ENCODE data around the gene C1QL1. TPM values are rescaled to one million over a fixed set of nuclear protein-coding genes. Genes with fewer than 3 reads are reported as not detected.

Gene C1QL1
- total and polyA plus RNA-seq, 9 of the 15 experiments (the other 6 are each of a cell fraction or from before 2014, with no cell fraction given) = 0.07 to 0.12 (median 0.09) TPM; not detected in 6

- TF ChIP-seq MGA (IDR thresholded peaks at IDR 0.05) (peak; percentile 73), CREM (IDR thresholded peaks at IDR 0.05; ENCODE audit: low read depth) (peak; percentile 69), ETV5 (CRISPR knock-in tag; IDR thresholded peaks at IDR 0.05; ENCODE audit: low read depth) (peak; percentile 52; the same call in 1 of the 2 replicates), CEBPG (CRISPR knock-in tag; IDR thresholded peaks at IDR 0.05) (peak; percentile 57), CEBPG (tag; conservative IDR thresholded peaks at IDR 0.05 in 1 of 2, IDR thresholded peaks at IDR 0.05 in 1 of 2) (peak; percentile 29 to 66; a peak in 2 of 4 replicates), SUPT5H (IDR thresholded peaks at IDR 0.05) (peak; percentile 96), E2F4 (CRISPR knock-in tag; IDR thresholded peaks at IDR 0.05; ENCODE audit: low read depth) (peak; percentile 99), CBX5 (IDR thresholded peaks at IDR 0.05; ENCODE audit: borderline replicate concordance, low read depth) (peak; percentile 31; the same call in 1 of the 2 replicates), MAX (CRISPR knock-in tag; IDR thresholded peaks at IDR 0.05) (peak; percentile 47)
Measured at GRCh38 chr17:44947461-44948314, 20.4 kb downstream of the C1QL1 start, which contains the start of gene KIF18B (continued).

All from K562 (cell line).